Measurements from ENCODE around the gene FAM217B. TPM values are rescaled to one million over a fixed set of nuclear protein-coding genes. Genes with fewer than 3 reads are reported as not detected.

Gene FAM217B
- total RNA-seq, 1 donor from 2014 or later: 3.2 TPM

DNA sequence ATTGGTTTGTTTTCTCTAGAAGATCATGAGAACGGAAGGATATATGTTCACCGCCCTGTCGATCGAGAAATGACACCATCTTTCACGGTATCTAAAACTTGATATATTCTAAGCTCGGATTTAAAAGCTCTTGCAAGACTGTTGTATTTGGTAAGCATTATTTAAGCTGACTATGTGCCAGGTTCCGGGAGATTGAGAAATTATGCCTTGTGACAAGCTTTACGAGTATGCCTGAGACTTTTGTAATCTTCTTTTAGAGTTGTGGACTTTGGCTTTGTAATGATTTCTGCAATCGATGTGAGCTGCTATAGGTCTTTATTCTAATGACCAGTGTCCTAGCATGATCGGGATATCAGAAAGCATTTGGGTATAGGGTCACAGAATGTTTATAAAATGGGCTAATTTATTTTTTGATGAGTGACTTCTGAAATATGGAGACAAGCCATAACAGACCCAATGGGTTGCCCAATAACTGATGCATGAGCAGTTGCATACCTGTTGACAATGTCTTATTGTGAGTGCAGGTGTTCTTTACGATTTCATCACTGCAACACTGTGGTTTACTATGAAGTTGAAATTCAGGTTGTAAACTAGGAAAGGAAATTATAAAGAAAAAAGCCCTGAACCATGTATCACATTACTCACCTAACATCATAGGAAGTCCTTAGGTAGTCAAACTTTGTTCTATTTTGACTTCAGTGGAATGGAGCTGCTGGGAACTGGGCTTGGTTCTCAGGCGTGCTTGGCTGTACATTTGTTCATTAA lies 32.0 kb downstream of the FAM217B start:
- no peak for DNase-seq (ENCODE audit: low read depth, low spot score)

DNA sequence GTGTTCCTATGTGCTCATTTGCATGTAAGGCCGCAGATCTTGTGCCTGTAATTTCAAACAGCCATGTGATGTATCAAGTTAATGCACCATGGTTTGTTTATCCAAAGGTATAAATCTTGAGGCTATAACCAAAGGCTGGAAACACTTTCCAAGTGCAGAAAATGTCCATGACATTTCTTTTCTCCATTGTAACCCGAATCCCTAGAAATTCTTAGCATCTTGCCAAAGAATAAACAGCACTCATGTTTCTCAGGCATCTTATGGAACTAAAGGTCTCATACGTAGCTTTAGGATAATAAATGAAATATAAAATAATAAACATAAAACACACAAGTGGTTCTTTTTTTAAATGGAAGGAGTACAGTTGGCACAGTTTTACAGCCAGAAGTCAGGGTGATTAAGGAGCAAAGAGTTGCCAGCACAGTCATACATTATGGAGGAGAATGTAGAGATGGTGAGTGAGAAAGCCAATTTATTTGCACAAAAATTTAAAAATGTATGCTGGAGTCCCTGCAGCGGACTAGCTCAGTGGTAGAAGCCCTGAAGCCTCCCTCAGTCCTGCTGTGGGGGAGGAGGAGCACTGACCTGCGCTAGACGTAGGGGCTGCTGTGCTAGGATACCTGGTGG lies 36.1 kb downstream of the FAM217B start:
- no peak for DNase-seq (ENCODE audit: low read depth, low spot score)

DNA sequence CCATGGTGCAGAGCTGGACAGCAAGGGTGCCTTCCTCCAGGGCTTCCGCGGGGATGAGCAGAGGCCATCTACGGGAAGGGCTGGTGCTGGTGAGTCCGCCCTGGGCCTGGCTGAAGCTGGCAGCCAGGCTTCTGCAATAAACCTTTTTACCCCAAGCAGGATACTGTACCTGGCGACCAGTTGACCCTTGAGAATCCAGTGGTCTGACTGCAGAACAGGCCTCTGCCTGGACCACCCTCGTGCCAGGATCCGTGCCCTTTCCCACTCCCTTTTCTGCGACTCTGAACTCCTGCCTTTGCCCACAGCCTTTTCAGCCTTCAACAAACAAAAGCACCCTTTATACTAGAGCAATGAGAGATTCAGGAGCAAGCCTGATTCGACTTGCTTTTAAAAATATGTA lies 36.9 kb downstream of the FAM217B start:
- DNase-seq (ENCODE audit: low read depth, low spot score): no peak

DNA sequence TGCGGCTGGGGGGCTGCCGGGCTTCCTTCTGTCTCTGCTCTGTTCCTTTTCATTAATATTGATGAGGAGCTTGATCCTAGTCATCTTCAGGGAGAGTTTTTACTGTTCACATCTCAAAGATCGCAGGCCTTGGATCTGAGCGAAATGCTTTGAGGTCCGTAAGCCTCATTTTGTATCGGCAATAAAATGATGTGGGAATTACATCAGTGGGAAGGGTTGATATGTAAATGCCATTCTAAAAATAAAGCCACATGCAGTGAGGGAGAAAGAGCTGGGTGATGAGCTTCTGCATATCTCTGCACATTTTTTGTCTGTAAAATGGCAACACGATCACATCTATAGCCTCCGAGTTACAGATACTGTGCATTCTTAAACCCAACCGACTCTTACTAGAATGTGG lies 42.9 kb downstream of the FAM217B start:
- DNase-seq (ENCODE audit: low read depth, low spot score): no peak

DNA sequence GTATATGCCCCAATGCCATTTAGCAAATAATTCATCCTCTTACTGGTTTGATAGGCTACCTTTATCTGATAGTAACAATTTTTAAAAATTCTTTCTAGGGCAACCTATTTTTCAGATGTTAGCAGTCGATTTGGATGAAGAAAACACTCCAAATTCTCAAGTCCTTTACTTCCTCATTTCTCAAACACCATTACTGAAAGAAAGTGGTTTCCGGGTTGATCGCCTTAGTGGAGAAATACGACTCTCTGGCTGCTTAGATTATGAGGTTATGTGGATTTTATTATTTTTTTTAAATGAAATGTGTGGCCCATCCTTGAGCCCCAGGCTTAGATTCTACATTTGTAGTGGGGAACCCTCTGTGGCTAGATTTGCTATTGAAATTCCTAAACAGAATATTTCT lies 44.4 kb downstream of the FAM217B start:
- no peak for DNase-seq (ENCODE audit: low read depth, low spot score)

DNA sequence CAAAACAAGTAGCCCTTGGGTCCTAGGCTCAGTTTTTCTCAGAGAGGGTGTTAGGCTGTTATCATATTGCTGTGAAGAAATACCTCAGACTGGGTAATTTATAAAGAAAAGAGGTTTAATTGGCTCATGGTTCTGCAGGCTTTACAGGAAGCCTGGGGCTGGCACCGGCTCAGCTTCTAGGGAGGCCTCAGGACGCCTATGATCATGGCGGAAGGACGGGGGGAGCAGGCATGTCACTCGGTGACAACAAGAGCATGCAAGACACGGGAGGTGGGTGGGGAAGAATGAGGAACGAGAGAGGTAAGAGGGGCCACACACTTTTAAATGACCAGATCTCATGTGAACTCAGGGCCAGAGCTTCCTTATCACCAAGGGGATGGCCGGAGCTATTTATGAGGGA lies 45.0 kb downstream of the FAM217B start:
- DNase-seq (ENCODE audit: low read depth, low spot score): no peak

DNA sequence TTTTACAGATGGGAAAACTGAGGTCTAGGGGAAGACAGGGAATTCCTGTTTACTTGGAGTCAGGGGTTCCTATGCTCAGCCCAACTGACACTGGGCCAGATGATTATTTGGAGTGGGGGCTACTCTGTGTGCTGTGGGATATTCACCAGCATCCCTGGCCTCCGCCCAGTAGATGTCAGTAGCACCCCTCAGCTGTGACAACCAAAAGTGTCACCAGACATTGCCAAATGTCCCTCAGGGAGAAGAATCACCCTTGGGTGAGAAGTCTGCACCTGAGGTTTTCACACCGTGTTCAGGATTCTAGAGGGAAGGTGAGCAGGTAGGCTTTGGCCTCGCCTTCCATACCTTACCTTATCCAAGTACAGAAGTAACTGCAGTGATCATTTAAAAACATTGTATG lies 45.7 kb downstream of the FAM217B start:
- no peak for DNase-seq (ENCODE audit: low read depth, low spot score)

DNA sequence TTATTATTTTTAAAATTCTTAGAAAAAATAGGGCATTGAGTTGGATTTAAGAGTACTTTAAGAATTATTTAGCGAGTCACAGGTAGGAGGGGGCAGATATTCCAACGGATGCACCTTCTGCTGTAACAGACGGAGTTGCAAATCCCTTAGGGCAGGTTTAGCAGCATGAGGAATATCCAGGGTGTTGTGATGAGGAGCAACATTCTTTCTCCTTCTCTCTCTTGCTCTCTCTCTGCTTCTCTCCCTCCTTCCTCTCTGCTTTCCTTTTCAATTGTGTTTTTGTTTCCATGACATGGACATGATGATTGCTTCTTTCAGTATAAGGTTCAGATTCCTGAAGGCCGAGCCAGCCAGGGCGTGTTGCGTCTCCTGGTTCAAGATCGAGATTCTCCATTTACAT lies 46.9 kb downstream of the FAM217B start:
- no peak for DNase-seq (ENCODE audit: low read depth, low spot score)

DNA sequence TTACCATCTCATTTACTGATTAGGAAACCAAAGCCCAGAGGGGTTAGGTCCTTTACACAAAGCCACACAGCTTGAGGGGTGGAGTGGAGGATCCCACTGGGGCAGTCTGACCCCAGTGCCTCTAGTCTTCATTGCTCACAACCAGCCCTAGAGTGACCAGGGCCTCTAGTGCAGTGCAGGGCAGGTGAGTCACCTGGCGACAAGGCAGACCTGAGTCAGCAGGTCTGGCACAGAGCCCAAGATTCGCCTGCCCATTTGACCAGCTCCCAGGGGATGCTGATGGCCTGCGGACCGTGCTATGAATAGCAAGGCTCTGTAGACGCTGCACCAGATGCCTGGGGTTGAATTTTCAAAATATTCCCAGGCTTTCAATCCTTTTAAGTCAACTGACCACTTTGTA lies 48.0 kb downstream of the FAM217B start:
- DNase-seq (ENCODE audit: low read depth, low spot score): no peak

DNA sequence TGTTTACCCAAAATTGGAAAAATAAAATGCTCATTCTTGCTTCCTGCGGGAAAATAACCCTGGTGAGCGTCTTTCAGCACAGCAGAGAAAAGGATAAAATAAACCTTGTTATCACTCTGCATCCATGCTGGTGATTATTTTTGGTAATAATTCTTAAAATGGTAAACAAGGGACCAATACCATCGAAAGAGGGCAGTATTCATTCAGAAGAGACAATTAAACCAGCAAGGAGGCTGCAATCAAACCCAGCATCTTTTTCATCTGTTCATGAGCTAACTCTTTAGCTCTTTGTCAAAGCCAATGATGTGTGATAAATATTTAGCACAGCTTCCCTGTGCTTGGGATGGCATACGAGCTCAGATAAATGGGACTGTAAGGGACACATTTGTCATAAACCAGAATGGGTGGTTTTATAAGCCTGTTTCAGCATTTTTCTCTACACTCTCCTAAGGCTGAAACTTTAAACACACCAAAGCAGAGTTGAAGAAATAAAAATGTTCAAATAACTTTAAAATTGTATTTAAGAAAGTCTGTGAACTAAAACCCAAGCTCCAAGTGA lies 52.4 kb downstream of the FAM217B start:
- no peak for DNase-seq (ENCODE audit: low read depth, low spot score)

DNA sequence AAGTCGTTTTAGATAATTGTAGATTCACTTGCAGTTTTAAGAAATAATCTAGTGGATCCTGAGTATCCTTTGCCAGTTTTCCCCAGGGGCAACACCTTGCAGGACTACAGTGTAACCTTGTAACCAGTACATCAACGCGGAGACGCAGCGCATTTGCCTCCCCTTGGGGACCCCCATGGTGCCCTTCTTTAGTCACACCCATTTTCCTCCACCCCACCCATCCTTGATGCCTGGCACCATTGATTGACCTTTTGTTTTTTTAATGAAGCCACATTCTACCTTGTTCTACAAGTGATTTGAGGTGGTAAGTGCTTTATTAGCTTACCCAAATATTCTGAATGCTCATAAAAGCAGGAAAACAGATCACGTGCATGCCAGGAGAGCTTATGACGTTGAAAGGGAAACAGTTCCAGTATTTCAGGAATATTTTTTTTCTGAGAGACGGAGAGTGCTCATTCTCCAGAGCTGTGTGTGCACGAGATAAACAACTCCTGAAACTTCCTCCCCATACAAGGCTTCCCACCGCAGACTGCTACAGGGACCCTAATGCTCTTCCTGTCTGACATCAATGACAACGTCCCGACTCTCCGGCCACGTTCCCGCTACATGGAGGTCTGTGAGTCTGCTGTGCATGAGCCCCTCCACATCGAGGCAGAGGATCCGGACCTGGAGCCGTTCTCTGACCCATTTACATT lies 53.7 kb downstream of the FAM217B start:
- no peak for DNase-seq (ENCODE audit: low read depth, low spot score)

DNA sequence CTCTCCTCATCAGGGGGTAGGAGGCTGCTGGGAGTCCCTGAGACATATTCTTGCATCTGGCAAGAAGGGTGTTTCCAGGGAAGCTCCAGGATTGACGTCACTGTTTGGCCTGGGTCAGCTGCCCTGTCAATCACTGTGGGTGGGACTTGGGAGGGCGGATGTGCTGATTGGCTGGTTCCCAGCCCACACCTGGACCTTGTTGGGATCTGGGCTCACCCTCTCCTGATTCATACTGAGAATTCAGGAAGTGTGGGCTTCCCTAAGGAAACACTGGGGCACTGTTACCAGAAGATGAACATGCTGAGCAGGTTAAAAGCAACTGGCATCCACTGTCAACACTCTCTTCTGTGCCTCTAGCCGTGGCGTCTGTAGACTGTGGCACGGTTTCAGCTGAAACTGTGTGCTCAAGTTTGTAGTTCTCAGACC lies 54.5 kb downstream of the FAM217B start:
- DNase-seq (ENCODE audit: low read depth, low spot score): no peak

DNA sequence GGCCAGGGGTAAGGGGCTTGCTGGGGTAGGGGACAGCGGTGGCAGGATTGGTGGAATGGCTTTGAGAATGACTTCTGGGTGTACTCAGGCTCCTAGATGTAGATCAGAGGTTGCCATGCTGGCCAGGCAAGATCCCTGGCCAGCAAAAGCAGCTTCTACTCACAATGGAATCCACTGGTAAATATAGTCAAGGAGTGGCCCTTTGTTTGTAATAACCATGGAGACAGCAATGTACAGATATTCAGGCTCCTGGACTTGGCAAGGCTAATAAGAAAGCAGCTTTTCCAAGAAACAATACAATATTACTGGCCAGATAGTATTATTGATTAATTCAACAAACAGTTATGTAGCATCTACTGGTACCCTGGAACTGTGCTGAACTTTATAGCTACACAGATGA lies 55.9 kb downstream of the FAM217B start:
- no peak for DNase-seq (ENCODE audit: low read depth, low spot score)

DNA sequence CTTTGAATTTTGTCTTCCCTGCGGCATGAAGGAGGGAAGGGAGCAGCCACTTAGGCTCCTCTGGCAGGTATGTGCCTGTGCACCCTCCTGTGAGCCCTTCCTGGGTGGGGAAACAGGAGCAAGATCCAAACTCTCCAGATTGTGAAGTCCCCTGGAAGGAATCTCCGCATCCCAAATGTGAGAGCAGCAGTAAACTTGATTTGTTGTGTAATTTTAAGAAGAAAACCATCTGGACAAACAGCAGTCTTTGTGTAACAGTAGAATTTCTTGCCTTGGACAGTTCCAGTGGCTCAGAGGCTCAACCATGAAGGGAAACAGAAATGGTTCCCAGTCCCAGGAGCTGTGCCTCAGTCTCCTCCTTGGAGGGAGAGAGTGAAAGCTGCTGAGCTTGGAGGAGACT lies 57.7 kb downstream of the FAM217B start:
- no peak for DNase-seq (ENCODE audit: low read depth, low spot score)

Other genes with a start within 250 kb of the FAM217B start
- gene SYCP2, start 6.8 kb upstream of the FAM217B start, total RNA-seq: 0.28 and 0.33 TPM in 2 replicates
- gene PPP1R3D, start 84 bp upstream of the FAM217B start, total RNA-seq: 7.6 and 8.7 TPM in 2 replicates
- 0.07 and 0.14 TPM in 2 replicates for gene CDH26, start 18.0 kb downstream of the FAM217B start, total RNA-seq

All from pulmonary artery endothelial cell (primary cell).